Measurements from ENCODE around the gene CA10. TPM values are rescaled to one million over a fixed set of nuclear protein-coding genes. Genes with fewer than 3 reads are reported as not detected.
A peak's percentile ranks its signal among the peaks of the same experiment; 100 is the strongest.

Gene CA10
- total RNA-seq, 1 experiment from 2014 or later: 0.46 TPM

- peaks cover 16 to 22% of the 10 kb centered on the region in 2 experiments for H3K4me1 Mint-ChIP-seq
- peak; percentile 71 for DNase-seq
Observed at GRCh38 chr17:51636291-51636690, 522.2 kb downstream of the CA10 start.

More at GRCh38 chr17:51636291-51636690, 522.2 kb downstream of the CA10 start:
- Mint-ChIP-seq H3K27me3 (ENCODE audit: low read depth) (peaks cover 4% of the 10 kb centered on the region), H3K36me3 (ENCODE audit: insufficient read depth in 1 of 3, low read depth in 3 of 3) (no peaks in the 10 kb centered on the region), H3K4me3 (no peak overlapping the region), H3K27ac (no peak overlapping the region), H3K9me3 (no peaks in the 10 kb centered on the region; a peak in 1 of 5 replicates)
- no peak overlapping the region for H4K8ac ChIP-seq (replicated peaks; ENCODE audit: insufficient read length, low read depth, low read length)
- no peak overlapping the region for H2BK5ac ChIP-seq (ENCODE audit: insufficient read length, low read length)
- H3K56ac ChIP-seq (ENCODE audit: insufficient read length, low read depth, low read length): no peak overlapping the region
- H2AFZ ChIP-seq (ENCODE audit: low read length): no peak overlapping the region
- H3K79me2 ChIP-seq (ENCODE audit: insufficient read depth, low read length): no peaks in the 10 kb centered on the region
- no peak overlapping the region for H3T11ph ChIP-seq (ENCODE audit: low read length)
- H3K27me3 ChIP-seq (ENCODE audit: insufficient read depth, low read length): no peaks in the 10 kb centered on the region
- no peak overlapping the region for H4K91ac ChIP-seq (ENCODE audit: insufficient read length, low read depth, low read length)
- no peak overlapping the region for H3K9ac ChIP-seq (ENCODE audit: extremely low read depth, insufficient read length, low read length)
- no peaks in the 10 kb centered on the region for H4K20me1 ChIP-seq (ENCODE audit: control insufficient read depth, insufficient read depth, insufficient read length)
- H3K9me3 ChIP-seq (ENCODE audit: control insufficient read depth, low read depth, low read length): no peaks in the 10 kb centered on the region
- H3K4ac ChIP-seq (ENCODE audit: low read depth, low read length): no peak overlapping the region
- H3K27ac ChIP-seq (ENCODE audit: insufficient read length, low read depth, low read length): no peak overlapping the region
- no peak overlapping the region for H2BK15ac ChIP-seq (ENCODE audit: low read depth, low read length)
- H4K5ac ChIP-seq (ENCODE audit: insufficient read length, low read depth, low read length): no peak overlapping the region
- TF ChIP-seq CTCF (conservative IDR thresholded peaks at IDR 0.05): peak; percentile 62
- H3K4me2 ChIP-seq (ENCODE audit: insufficient read depth, insufficient read length, low read length): no peak overlapping the region
- H2BK12ac ChIP-seq (ENCODE audit: insufficient read length, low read depth, low read length): no peak overlapping the region
- no peaks in the 10 kb centered on the region; the same call in 1 of the 2 replicates for H3K4me1 ChIP-seq (ENCODE audit: insufficient read depth, low read length)
- H3K18ac ChIP-seq (ENCODE audit: insufficient read length, low read depth, low read length): no peak overlapping the region
- H3K14ac ChIP-seq (ENCODE audit: insufficient read depth, low read length): no peak overlapping the region
- no CpG with 5 or more reads among the region's 5 CpGs for WGBS (ENCODE audit: extremely low coverage, insufficient read length, low lambda C conversion rate)
- H2BK20ac ChIP-seq (ENCODE audit: low read depth, low read length, poor library complexity, severe bottlenecking): no peak overlapping the region
- H3K79me1 ChIP-seq (ENCODE audit: insufficient read depth, low read depth, low read length, poor library complexity, severe bottlenecking): no peaks in the 10 kb centered on the region
- H2AK5ac ChIP-seq (ENCODE audit: insufficient read length, low read length): no peak overlapping the region
- H3K23ac ChIP-seq (ENCODE audit: insufficient read length, low read depth, low read length): no peak overlapping the region
- no peaks in the 10 kb centered on the region for H3K23me2 ChIP-seq (ENCODE audit: insufficient read length, low read depth, low read length, poor library complexity, severe bottlenecking)
- H2BK120ac ChIP-seq (ENCODE audit: low read depth, low read length, poor library complexity, severe bottlenecking): no peak overlapping the region

Data from H9 (cell line).